Astrocyte (in vitro differentiated cells and primary cell): ENCODE data around the gene WDR75. TPM values are rescaled to one million over a fixed set of nuclear protein-coding genes. Genes with fewer than 3 reads are reported as not detected.

Experiments
- DNase-seq: peaks from one replicate; pipeline ENCODE4 v3.0.0-alpha.2; 2010; ENCODE audit warnings: low read depth
- FAIRE-seq: peaks from 2 replicates; lab custom pipeline; 2011; peaks lifted over from hg19 to GRCh38; lab: Jason Lieb, UNC
- H2AFZ ChIP-seq: 2 replicates; pipeline ENCODE4 v1.6.0; 2012; ENCODE audit warnings: low read depth, low read length, inconsistent platforms
- H3K27ac ChIP-seq: 2 replicates; pipeline ENCODE4 v1.5.1; 2011; ENCODE audit warnings: low read depth, low read length, inconsistent platforms
- H3K27me3 ChIP-seq: 2 replicates; pipeline ENCODE4 v1.6.0; 2011; ENCODE audit warnings: low read length, inconsistent platforms; ENCODE audit not compliant: insufficient read depth
- H3K36me3 ChIP-seq: 2 replicates; pipeline ENCODE4 v1.5.1; 2011; ENCODE audit warnings: low read length, inconsistent platforms; ENCODE audit not compliant: insufficient read depth
- H3K4me1 ChIP-seq: 2 replicates; pipeline ENCODE4 v1.5.1; 2011; ENCODE audit warnings: low read length, inconsistent platforms; ENCODE audit not compliant: insufficient read depth
- H3K4me2 ChIP-seq: 2 replicates; pipeline ENCODE4 v1.6.0; 2012; ENCODE audit warnings: low read length, inconsistent platforms
- H3K4me3 ChIP-seq: 2 replicates; pipeline ENCODE4 v1.5.1; 2011; ENCODE audit warnings: low read depth, mild to moderate bottlenecking, low read length, inconsistent platforms; ENCODE audit not compliant: insufficient read depth
- H3K79me2 ChIP-seq: 2 replicates; pipeline ENCODE4 v1.6.0; 2012; ENCODE audit warnings: mild to moderate bottlenecking, low read length, inconsistent platforms; ENCODE audit not compliant: insufficient read depth
- H3K9ac ChIP-seq: 2 replicates; pipeline ENCODE4 v1.6.0; 2012; ENCODE audit warnings: mild to moderate bottlenecking, low read length, inconsistent platforms
- H3K9me3 ChIP-seq: 2 replicates; pipeline ENCODE4 v1.5.1; 2012; ENCODE audit warnings: low read depth, mild to moderate bottlenecking, low read length, inconsistent platforms; ENCODE audit not compliant: insufficient read depth
- H4K20me1 ChIP-seq: 2 replicates; pipeline ENCODE4 v1.6.0; 2012; ENCODE audit warnings: low read length, inconsistent platforms; ENCODE audit not compliant: insufficient read depth
- H3K27ac Mint-ChIP-seq: one replicate; pipeline ENCODE4 v1.8.0; 2021; ENCODE audit warnings: mild to moderate bottlenecking, mixed read lengths; ENCODE audit not compliant: unreplicated experiment
- H3K27me3 Mint-ChIP-seq: one replicate; pipeline ENCODE4 v1.8.0; 2021; ENCODE audit warnings: low read depth, mixed read lengths; ENCODE audit not compliant: unreplicated experiment
- H3K36me3 Mint-ChIP-seq: one replicate; pipeline ENCODE4 v1.8.0; 2021; ENCODE audit warnings: low read depth, mixed read lengths; ENCODE audit not compliant: unreplicated experiment
- H3K4me1 Mint-ChIP-seq: one replicate; pipeline ENCODE4 v1.8.0; 2021; ENCODE audit warnings: low read depth, mixed read lengths; ENCODE audit not compliant: unreplicated experiment
- H3K4me3 Mint-ChIP-seq: one replicate; pipeline ENCODE4 v1.8.0; 2021; ENCODE audit warnings: mild to moderate bottlenecking, moderate library complexity, mixed read lengths; ENCODE audit not compliant: unreplicated experiment
- H3K9me3 Mint-ChIP-seq: one replicate; pipeline ENCODE4 v1.8.0; 2021; ENCODE audit warnings: mild to moderate bottlenecking, mixed read lengths; ENCODE audit not compliant: unreplicated experiment
- CTCF ChIP-seq: IDR thresholded peaks from 2 replicates; pipeline ENCODE4 v1.5.1; 2011; ENCODE audit warnings: low read depth, mild to moderate bottlenecking, inconsistent platforms, low read length, moderate library complexity; ENCODE audit not compliant: insufficient read depth
- EZH2 ChIP-seq: IDR thresholded peaks from 2 replicates; pipeline ENCODE4 v1.6.1; 2012; ENCODE audit warnings: mild to moderate bottlenecking, low read length, inconsistent platforms; ENCODE audit not compliant: insufficient read depth
- total RNA-seq: library from RNA; stranded (reverse); gene quantifications from 2 replicates; pipeline ENCODE4 v1.2.1, GENCODE V29; 2021

Gene WDR75
- total RNA-seq, 1 donor from 2014 or later: 38.9 TPM

GRCh38 chr2:189444322-189444721 is 3.0 kb downstream of the WDR75 start:
- Histone ChIP-seq H2AFZ (no peak overlapping the region), H3K4me2 (peak overlapping the region; percentile 3), H3K9me3 (no peaks in the 10 kb centered on the region), H3K4me3 (no peak overlapping the region), H3K79me2 (peaks cover 74% of the 10 kb centered on the region), H3K4me1 (peaks cover 13% of the 10 kb centered on the region), H3K27ac (no peak overlapping the region), H3K9ac (no peak overlapping the region), H4K20me1 (peaks cover 48% of the 10 kb centered on the region), H3K27me3 (no peaks in the 10 kb centered on the region), H3K36me3 (peaks cover 23% of the 10 kb centered on the region)
- Mint-ChIP-seq H3K4me3 (no peak overlapping the region), H3K9me3 (no peaks in the 10 kb centered on the region), H3K36me3 (peaks cover 10% of the 10 kb centered on the region), H3K27ac (no peak overlapping the region), H3K27me3 (no peaks in the 10 kb centered on the region), H3K4me1 (peaks cover 2% of the 10 kb centered on the region)
- TF ChIP-seq CTCF (no peak), EZH2 (no peak)
- FAIRE-seq (no peak), DNase-seq (no peak)

- Mint-ChIP-seq H3K27ac (no peak overlapping the region), H3K4me1 (no peaks in the 10 kb centered on the region), H3K9me3 (no peaks in the 10 kb centered on the region), H3K36me3 (peaks cover 10% of the 10 kb centered on the region), H3K4me3 (no peak overlapping the region), H3K27me3 (no peaks in the 10 kb centered on the region)
- H3K9ac ChIP-seq: no peak overlapping the region
- no peak for FAIRE-seq
- peaks cover 37% of the 10 kb centered on the region for H3K36me3 ChIP-seq
- no peaks in the 10 kb centered on the region for H3K27me3 ChIP-seq
- H3K4me3 ChIP-seq: no peak overlapping the region
- H3K79me2 ChIP-seq: peaks cover 69% of the 10 kb centered on the region
- no peak overlapping the region for H3K27ac ChIP-seq
- TF ChIP-seq EZH2: no peak
- TF ChIP-seq CTCF: no peak
- no peaks in the 10 kb centered on the region for H3K9me3 ChIP-seq
- no peak overlapping the region for H3K4me2 ChIP-seq
- H3K4me1 ChIP-seq: peaks cover 7% of the 10 kb centered on the region
- H4K20me1 ChIP-seq: peaks cover 48% of the 10 kb centered on the region
- no peak for DNase-seq
- no peak overlapping the region for H2AFZ ChIP-seq
These were observed 5.5 kb downstream of the WDR75 start for GRCh38 chr2:189446780-189447179.

- no peak overlapping the region for H3K4me3 Mint-ChIP-seq
- no peak overlapping the region for H3K4me2 ChIP-seq
- H3K9me3 ChIP-seq: no peaks in the 10 kb centered on the region
- no peak overlapping the region for H3K27ac Mint-ChIP-seq
- H3K27me3 Mint-ChIP-seq: no peaks in the 10 kb centered on the region
- no peak overlapping the region for H3K9ac ChIP-seq
- no peak overlapping the region for H2AFZ ChIP-seq
- H3K27ac ChIP-seq: no peak overlapping the region
- no peaks in the 10 kb centered on the region for H3K27me3 ChIP-seq
- peaks cover 4% of the 10 kb centered on the region for H3K36me3 Mint-ChIP-seq
- no peaks in the 10 kb centered on the region for H3K4me1 ChIP-seq
- DNase-seq (no peak), FAIRE-seq (no peak)
- no peak for TF ChIP-seq CTCF
- no peak for TF ChIP-seq EZH2
- no peaks in the 10 kb centered on the region for H3K9me3 Mint-ChIP-seq
- H3K4me3 ChIP-seq: no peak overlapping the region
- no peaks in the 10 kb centered on the region for H3K79me2 ChIP-seq
- no peaks in the 10 kb centered on the region for H3K4me1 Mint-ChIP-seq
- peaks cover 2% of the 10 kb centered on the region for H4K20me1 ChIP-seq
- H3K36me3 ChIP-seq: peaks cover 58% of the 10 kb centered on the region
These were observed 12.7 kb downstream of the WDR75 start for GRCh38 chr2:189454009-189454408.
